H1 (cell line): ENCODE measurements around the gene OR5AC2. TPM values are rescaled to one million over a fixed set of nuclear protein-coding genes. Genes with fewer than 3 reads are reported as not detected.

Experiments
- ASH2L ChIP-seq: fragments of 200-600, 300-600 bp; sonication (generic); IDR thresholded peaks from one replicate; pipeline ENCODE4 v1.7.1; 2017; ENCODE audit warnings: low read length
- NRF1 ChIP-seq: IDR thresholded peaks from 2 replicates; pipeline ENCODE4 v1.6.1; 2011; ENCODE audit warnings: mild to moderate bottlenecking, low read depth, low read length, improper control_type of control experiment
- RNF2 ChIP-seq: fragments of 200-900, 300-1000 bp; sonication (generic); IDR thresholded peaks from 2 replicates; pipeline ENCODE4 v1.7.1; 2016; ENCODE audit warnings: borderline replicate concordance, low read depth, mild to moderate bottlenecking, antibody characterized with exemption, low read length; ENCODE audit not compliant: poor library complexity, severe bottlenecking; ENCODE audit errors: missing control alignments
- SUZ12 ChIP-seq: fragments of 200-600 bp; sonication (generic); IDR thresholded peaks from 2 replicates; pipeline ENCODE4 v1.6.1; 2012; ENCODE audit warnings: mild to moderate bottlenecking, inconsistent platforms, low read length, moderate library complexity, mixed read lengths
- polyA plus RNA-seq, 7 experiments: library from polyadenylated mRNA; depleted of rRNA in 3 of 7; stranded (reverse) in 5 of 7; unstranded in 2 of 7; fragments of >200 nt in 5 of 7; fragments of 200-250 nt in 2 of 7; gene quantifications; 1 replicate in 5 of 7; 2 replicates in 1 of 7; 4 replicates in 1 of 7; pipeline versions ENCODE4 v1.2.1 to v1.2.3, GENCODE V29; 2011 to 2013; ENCODE audit warnings: missing spikeins in 2 of 7, mixed read lengths in 2 of 7
- total RNA-seq: library from RNA; stranded (reverse); fragmentation: NEBNext Ultra II Directional; extraction: Animal tissue kit (Norgen Biotek cat#: 25700); gene quantifications from 2 replicates; pipeline ENCODE4 v1.2.1, GENCODE V29; 2021
- TF ChIP-seq, protein P1 (sequence below): IDR thresholded peaks from 2 replicates; pipeline ENCODE4 v1.6.1; 2012; ENCODE audit warnings: inconsistent platforms

The OR5AC2 gene
- total and polyA plus RNA-seq, 2 of the 8 experiments (the other 6 are each of a cell fraction or from before 2014, with no cell fraction given): not detected

GRCh38 chr3:98070840-98071239 lies 16.1 kb upstream of the OR5AC2 start (continued):
- TF ChIP-seq, protein P1, sequence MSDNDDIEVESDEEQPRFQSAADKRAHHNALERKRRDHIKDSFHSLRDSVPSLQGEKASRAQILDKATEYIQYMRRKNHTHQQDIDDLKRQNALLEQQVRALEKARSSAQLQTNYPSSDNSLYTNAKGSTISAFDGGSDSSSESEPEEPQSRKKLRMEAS: no peak
- TF ChIP-seq NRF1 (no peak), RNF2 (no peak), SUZ12 (no peak), ASH2L (no peak)
